Stimulated activated CD4-positive, alpha-beta T cell treated with anti-CD3 and anti-CD28 coated beads, TNF-alpha, amount 100 ng/mL, for 24 hours (primary cell): ENCODE results near the gene TPP2.

Experiments
- DNase-seq, 3 experiments: peaks; one replicate each; pipeline ENCODE4 v3.0.0-alpha.2; 2020; ENCODE audit warnings: low read depth in 3 of 3

Gene TPP2

DNA sequence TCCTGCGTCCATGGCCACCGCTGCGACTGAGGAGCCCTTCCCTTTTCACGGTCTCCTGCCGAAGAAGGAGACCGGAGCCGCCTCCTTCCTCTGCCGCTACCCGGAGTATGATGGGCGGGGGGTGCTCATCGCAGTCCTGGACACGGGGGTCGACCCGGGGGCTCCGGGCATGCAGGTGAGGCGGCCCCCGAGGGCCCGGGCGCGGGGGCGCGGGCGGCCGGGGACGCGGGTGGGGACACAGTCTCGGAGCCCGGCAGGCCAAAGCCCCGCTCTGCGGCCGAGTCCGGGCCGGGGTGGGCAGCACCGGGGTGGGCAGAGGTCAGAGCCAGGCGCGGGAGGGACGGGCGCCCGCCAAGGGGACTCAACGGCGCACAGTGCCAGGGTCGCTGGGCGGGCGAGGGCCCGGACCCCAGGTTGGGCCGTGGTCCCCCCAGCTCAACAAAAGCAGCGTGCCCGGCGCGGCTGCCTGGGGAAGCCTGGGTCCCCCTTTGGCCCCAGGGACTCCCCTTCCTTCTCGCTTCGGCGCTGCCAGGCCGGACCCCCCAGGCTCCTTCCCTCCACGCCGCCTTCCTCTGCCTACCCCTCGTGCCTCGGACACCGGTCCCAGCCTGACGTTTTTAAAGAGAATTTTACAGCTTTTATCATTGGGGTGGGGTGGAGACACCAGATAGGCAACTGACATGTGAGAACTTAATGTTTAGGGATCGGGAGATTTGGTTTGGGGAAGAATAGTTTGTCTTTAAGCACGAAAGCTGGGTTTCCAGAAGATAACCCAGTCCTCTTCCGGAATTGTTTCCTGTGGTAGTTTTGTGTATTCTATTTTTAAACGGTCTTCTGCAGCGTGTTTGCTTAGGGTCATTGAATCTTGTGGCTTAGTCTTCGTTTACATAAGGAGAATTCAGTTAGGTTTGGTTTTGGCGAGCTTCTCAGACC is 509 bp downstream of the TPP2 start:
- no peak for DNase-seq

- no peak for DNase-seq
Measured at GRCh38 chr13:102598061-102598460, 1.3 kb downstream of the TPP2 start.

DNA sequence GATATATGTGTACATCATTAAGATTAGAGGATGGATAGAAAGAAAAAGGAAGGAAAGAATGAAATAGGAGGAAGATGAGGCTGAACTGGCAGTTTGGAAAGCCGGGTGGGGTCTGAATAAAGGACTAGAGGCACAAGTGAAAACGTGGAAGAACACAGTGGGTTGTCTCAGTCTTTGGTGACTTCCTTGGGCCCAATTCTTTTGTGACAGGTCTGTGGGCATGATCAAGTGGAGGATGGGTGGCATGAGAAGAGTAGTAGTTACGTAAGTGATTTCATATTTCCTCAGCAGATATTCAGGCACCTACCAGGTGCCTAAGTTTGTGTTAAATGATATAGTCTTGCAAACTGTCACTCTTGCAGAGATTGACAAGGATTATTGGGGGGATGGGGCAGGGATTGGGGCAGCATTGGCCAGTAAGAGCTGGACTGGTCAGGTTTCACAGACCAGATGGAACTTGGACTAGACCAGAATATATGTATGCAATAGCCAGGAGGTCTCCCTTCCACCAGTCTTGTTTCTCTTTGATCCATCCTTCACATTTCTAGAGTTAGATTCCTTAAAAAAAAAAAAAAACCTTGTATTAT is 2.7 kb downstream of the TPP2 start:
- no peak for DNase-seq

- no peak for DNase-seq
Measured at GRCh38 chr13:102606537-102607309, 9.9 kb downstream of the TPP2 start.

GRCh38 chr13:102608974-102609373 is 12.2 kb downstream of the TPP2 start:
- no peak for DNase-seq

- no peak for DNase-seq
Measured at GRCh38 chr13:102609696-102610095, 12.9 kb downstream of the TPP2 start.

DNA sequence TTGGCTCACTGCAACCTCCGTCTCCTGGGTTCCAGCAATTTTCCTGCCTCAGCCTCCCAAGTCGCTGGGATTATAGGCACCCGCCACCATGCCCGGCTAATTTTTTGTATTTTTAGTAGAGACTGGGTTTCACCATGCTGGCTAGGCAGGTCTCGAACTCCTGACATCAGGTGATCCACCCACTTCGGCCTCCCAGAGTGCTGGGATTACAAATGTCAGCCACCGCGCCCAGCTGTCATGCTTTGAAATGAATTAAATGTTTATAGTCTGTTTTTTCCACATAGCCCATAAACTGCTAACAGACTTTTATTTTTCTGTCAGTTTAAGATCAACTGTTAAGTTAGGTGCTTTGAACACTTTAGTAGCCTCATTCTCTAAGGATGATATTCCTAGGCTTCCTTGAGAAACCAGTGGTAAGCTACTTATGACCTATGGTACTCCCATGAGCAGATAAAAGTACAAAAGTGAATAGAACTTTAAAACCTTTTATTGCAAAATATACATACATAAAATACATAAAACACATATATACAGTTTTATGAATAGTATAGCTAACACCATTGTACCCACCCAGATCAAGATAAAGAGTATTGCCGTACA is 13.6 kb downstream of the TPP2 start:
- DNase-seq: no peak

- no peak for DNase-seq
Measured at GRCh38 chr13:102617697-102618350, 21.0 kb downstream of the TPP2 start.

DNA sequence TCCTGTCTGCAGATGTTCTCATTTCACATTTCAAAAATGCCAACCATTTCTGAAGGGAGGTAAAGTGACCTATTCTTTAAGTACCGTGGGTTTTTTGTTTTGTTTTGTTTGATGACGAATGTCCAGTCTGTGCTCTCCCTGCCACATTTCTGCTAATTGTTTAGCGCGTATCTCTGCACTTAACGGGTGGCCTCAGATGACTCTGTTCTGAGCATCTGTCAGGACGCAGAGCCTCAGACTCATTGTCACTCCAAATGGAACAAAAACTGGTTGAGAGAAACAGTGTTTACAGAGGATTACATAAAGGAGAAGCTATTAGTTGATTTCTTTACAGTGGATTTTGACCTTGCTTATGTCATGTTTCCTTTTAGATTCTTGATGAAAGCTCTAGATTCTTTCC is 23.7 kb downstream of the TPP2 start:
- DNase-seq: no peak

GRCh38 chr13:102626928-102627327 is 30.1 kb downstream of the TPP2 start:
- DNase-seq: no peak

DNA sequence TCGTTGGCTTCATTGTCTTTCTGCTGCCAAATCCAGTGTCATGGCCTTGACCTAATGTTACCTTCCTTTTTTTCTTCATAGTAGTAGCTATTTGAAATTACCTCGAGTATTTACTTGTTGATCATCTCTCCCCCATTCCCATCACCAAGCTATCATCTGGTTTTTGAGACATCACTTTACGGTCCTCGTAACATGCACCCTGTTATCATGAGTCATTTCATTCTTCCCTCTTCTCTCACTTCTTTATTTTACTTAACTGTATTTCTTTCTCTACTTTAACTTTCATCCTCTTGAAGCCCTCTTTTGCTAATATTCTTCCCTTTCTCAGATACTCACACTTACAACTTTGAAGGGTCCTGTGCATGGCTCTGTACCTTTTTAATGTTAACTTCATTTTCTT is 31.8 kb downstream of the TPP2 start:
- DNase-seq: no peak

- DNase-seq: no peak
Measured at GRCh38 chr13:102631198-102631597, 34.4 kb downstream of the TPP2 start.

DNA sequence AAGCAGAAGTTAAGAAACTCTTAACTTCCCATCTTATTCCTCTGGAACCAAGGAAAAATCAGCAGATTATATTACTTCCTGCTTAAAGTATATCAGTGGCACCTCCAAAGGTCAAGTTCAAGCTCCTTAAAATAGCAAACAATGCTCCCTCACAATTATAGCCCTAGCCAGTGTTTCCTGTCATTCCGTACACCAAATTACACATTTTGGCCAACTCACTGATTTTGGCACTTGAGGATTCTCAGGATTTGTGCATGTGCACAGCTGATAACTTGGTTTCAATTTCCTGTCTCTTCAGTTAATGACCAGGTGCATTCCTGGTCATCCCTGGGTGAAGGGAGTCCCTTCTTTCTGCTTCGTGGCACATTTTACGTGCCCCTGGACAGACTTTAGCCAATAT is 42.0 kb downstream of the TPP2 start:
- no peak for DNase-seq

- DNase-seq: no peak
Measured at GRCh38 chr13:102642029-102642428, 45.2 kb downstream of the TPP2 start.

- no peak for DNase-seq
Measured at GRCh38 chr13:102642475-102642874, 45.7 kb downstream of the TPP2 start.

DNA sequence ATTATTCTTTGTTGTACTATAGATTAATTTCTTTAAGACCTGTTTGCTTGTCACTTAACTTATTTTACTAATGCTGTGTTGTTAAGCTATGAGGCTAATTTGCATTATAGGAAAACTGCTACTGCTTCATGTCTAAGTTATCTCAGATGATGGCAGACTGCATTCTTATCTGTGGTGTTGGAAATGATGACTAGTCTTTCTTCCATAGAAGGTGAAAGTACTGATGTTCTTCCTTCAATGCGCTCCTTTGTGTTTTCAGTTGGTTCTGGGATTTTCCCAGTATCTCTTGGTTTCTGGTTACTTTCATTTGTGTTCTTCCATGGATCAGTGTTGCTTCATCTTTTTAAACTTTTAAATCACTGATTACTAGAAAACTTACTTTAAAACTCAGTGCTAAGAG is 46.9 kb downstream of the TPP2 start:
- no peak for DNase-seq

GRCh38 chr13:102645701-102646100 is 48.9 kb downstream of the TPP2 start:
- no peak for DNase-seq

DNA sequence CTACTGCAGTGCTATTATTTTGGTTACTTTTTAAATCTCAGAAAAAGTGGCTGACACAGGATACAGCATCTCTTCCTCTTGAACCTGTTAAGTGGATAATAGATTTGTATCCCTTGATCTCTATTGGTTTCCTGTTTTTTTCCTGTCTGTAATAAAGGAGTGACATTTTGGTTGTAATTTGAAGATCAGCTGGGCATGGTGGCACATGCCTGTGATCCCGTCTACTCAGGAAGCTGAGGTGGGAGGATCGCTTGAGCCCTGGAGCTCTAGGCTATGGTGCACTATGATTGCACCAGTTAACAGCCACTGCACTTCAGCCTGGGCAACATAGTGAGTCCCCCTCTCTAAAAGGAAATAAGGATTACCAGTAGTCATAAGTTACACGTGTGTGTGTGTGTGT is 51.3 kb downstream of the TPP2 start:
- DNase-seq: no peak

GRCh38 chr13:102650444-102650843 is 53.7 kb downstream of the TPP2 start:
- no peak for DNase-seq

DNA sequence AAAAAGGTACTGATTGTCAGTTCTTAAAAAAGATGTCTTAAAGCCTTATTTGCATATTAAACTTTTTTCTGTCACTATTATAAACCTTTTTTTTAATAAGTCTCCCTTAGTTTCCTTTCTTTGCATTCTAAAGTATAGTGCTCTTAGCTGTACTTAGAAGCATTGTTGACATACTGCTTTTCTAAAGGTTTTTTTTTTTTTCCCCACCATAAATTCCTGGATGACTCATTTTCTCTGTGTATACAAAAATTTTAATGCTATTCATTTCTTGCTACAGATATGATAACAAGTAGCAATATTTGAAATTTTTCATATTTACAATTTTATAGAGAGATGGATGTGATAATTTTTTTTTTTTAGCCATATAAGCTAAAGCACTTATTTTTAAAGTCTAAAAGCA is 54.6 kb downstream of the TPP2 start:
- DNase-seq: no peak

GRCh38 chr13:102651892-102652291 is 55.1 kb downstream of the TPP2 start:
- DNase-seq: no peak

- no peak for DNase-seq
Measured at GRCh38 chr13:102654756-102655155, 58.0 kb downstream of the TPP2 start.
